OCI-LY3 (cell line): ENCODE measurements around the gene UGT1A3.

Experiments used
- CTCF ChIP-seq: fragments of 200-600, 300-600 bp; sonication (generic); IDR thresholded peaks from 2 replicates; pipeline ENCODE4 v1.5.1; 2014; ENCODE audit warnings: antibody characterized with exemption, low read length, low read depth
- EZH2phosphoT487 ChIP-seq: fragments of 200-600 bp; shearing (Covaris generic); IDR thresholded peaks from 2 replicates; pipeline ENCODE4 v1.6.1; 2018; ENCODE audit warnings: antibody characterized with exemption, mixed run types, low read depth

GRCh38 chr2:233814056-233814835 is 85.4 kb downstream of the UGT1A3 start:
- TF ChIP-seq CTCF, result no peak
- TF ChIP-seq EZH2phosphoT487, result no peak
